ENCODE results near the gene SOBP. TPM values are rescaled to one million over a fixed set of nuclear protein-coding genes. Genes with fewer than 3 reads are reported as not detected.
A peak's percentile ranks its signal among the peaks of the same experiment; 100 is the strongest.
"Not testable (repeated sequence)": the region's sequence is repeated elsewhere in the genome, so short reads cannot be mapped to it uniquely, and the experiment has no call there.

Gene SOBP
- polyA plus RNA-seq, 1 donor (not counting 4 experiments of a cell fraction or from before 2014, with no cell fraction given) = not detected

- Histone ChIP-seq H2AFZ (ENCODE audit: control insufficient read depth, low read length) (no peak overlapping the region), H3K9me3 (ENCODE audit: control insufficient read depth, low read depth, low read length) (no peaks in the 10 kb centered on the region), H3K9ac (ENCODE audit: control insufficient read depth, extremely low read depth, insufficient read depth, low read length) (no peak overlapping the region)
Measured at GRCh38 chr6:107470364-107470763, 19.6 kb upstream of the SOBP start.

DNA sequence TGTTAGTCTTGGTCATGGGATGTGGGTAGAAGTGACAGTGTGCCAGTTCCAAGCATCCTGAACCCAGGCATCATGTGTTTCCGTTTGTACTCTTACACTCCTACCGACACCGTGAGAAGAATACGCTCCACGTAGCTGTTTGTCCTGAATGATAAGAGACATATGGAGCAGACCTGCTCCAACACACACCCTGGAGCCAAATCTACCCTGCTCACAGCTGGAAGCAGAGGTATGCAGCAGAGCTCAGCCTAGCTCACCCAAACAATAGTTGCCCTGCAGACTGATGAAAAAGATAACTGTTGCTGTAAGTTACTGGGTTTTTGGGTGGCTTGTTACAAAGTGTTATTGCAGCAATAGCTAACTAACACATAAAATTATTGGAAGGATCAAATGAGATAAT is 16.3 kb upstream of the SOBP start:
- H3K4me1 ChIP-seq (ENCODE audit: control insufficient read depth, extremely low read depth, insufficient read depth, low read length) = no peaks in the 10 kb centered on the region
- no peak overlapping the region for H2AFZ ChIP-seq (ENCODE audit: control insufficient read depth, low read length)
- no peak for TF ChIP-seq EZH2 (IDR thresholded peaks at IDR 0.05; ENCODE audit: low read length)
- TF ChIP-seq, protein P1, sequence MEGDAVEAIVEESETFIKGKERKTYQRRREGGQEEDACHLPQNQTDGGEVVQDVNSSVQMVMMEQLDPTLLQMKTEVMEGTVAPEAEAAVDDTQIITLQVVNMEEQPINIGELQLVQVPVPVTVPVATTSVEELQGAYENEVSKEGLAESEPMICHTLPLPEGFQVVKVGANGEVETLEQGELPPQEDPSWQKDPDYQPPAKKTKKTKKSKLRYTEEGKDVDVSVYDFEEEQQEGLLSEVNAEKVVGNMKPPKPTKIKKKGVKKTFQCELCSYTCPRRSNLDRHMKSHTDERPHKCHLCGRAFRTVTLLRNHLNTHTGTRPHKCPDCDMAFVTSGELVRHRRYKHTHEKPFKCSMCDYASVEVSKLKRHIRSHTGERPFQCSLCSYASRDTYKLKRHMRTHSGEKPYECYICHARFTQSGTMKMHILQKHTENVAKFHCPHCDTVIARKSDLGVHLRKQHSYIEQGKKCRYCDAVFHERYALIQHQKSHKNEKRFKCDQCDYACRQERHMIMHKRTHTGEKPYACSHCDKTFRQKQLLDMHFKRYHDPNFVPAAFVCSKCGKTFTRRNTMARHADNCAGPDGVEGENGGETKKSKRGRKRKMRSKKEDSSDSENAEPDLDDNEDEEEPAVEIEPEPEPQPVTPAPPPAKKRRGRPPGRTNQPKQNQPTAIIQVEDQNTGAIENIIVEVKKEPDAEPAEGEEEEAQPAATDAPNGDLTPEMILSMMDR (optimal IDR thresholded peaks at IDR 0.05 in 1 of 3, IDR thresholded peaks at IDR 0.05 in 1 of 3, conservative IDR thresholded peaks at IDR 0.05 in 1 of 3; ENCODE audit: extremely low read depth in 1 of 3, insufficient read depth in 2 of 3, low read length in 3 of 3) = no peak
- H3K9me3 ChIP-seq (ENCODE audit: control insufficient read depth, low read depth, low read length) = no peaks in the 10 kb centered on the region
- H3K4me2 ChIP-seq (ENCODE audit: control insufficient read depth, extremely low read depth, insufficient read depth, low read depth, low read length) = no peak overlapping the region
- H3K9me1 ChIP-seq (ENCODE audit: control insufficient read depth, extremely low read depth, insufficient read depth, low read length) = no peaks in the 10 kb centered on the region
- no peak overlapping the region for H3K27ac ChIP-seq (ENCODE audit: control insufficient read depth, insufficient read depth, low read length)
- H3K36me3 ChIP-seq (ENCODE audit: control insufficient read depth in 2 of 2, extremely low read depth in 1 of 2, insufficient read depth in 2 of 2, low read length in 2 of 2) = no peaks in the 10 kb centered on the region
- dilution Hi-C loops (cut with MboI; ENCODE audit: extremely low pct_ligation_motif_present, low sequenced_read_pairs) = no loop called here
- no peaks in the 10 kb centered on the region for H3K79me2 ChIP-seq (ENCODE audit: control insufficient read depth, insufficient read depth, low read length)
- no peak overlapping the region for H3K4me3 ChIP-seq (ENCODE audit: control insufficient read depth in 2 of 3, extremely low read depth in 1 of 3, insufficient read depth in 2 of 3, low read depth in 1 of 3, low read length in 3 of 3)
- FAIRE-seq (no peak), DNase-seq (ENCODE audit: low read depth, low spot score) (no peak)
- H3K9ac ChIP-seq (ENCODE audit: control insufficient read depth, extremely low read depth, insufficient read depth, low read length) = no peak overlapping the region
- H3K27me3 ChIP-seq (ENCODE audit: control insufficient read depth, extremely low read depth, insufficient read depth, low read length) = peaks cover under 1% of the 10 kb centered on the region
- H4K20me1 ChIP-seq (ENCODE audit: control insufficient read depth, extremely low read depth, insufficient read depth, low read length) = no peaks in the 10 kb centered on the region

More at GRCh38 chr6:107470364-107470763, 19.6 kb upstream of the SOBP start:
- DNase-seq (ENCODE audit: low read depth, low spot score) = no peak
- no peaks in the 10 kb centered on the region for H3K36me3 ChIP-seq (ENCODE audit: control insufficient read depth in 2 of 2, extremely low read depth in 1 of 2, insufficient read depth in 2 of 2, low read length in 2 of 2)
- no peak overlapping the region for H3K27ac ChIP-seq (ENCODE audit: control insufficient read depth, insufficient read depth, low read length)
- no peak overlapping the region for H3K4me3 ChIP-seq (ENCODE audit: control insufficient read depth in 2 of 3, extremely low read depth in 1 of 3, insufficient read depth in 2 of 3, low read depth in 1 of 3, low read length in 3 of 3)
- no peaks in the 10 kb centered on the region for H3K9me1 ChIP-seq (ENCODE audit: control insufficient read depth, extremely low read depth, insufficient read depth, low read length)
- TF ChIP-seq EZH2 (IDR thresholded peaks at IDR 0.05; ENCODE audit: low read length) = no peak
- TF ChIP-seq, protein P1 (optimal IDR thresholded peaks at IDR 0.05 in 1 of 3, IDR thresholded peaks at IDR 0.05 in 1 of 3, conservative IDR thresholded peaks at IDR 0.05 in 1 of 3; ENCODE audit: extremely low read depth in 1 of 3, insufficient read depth in 2 of 3, low read length in 3 of 3) = no peak
- no peaks in the 10 kb centered on the region for H3K79me2 ChIP-seq (ENCODE audit: control insufficient read depth, insufficient read depth, low read length)
- no peaks in the 10 kb centered on the region for H3K27me3 ChIP-seq (ENCODE audit: control insufficient read depth, extremely low read depth, insufficient read depth, low read length)
- no peak for FAIRE-seq
- dilution Hi-C loops (cut with MboI; ENCODE audit: extremely low pct_ligation_motif_present, low sequenced_read_pairs) = no loop called here
- H3K4me2 ChIP-seq (ENCODE audit: control insufficient read depth, extremely low read depth, insufficient read depth, low read depth, low read length) = no peak overlapping the region
- H3K4me1 ChIP-seq (ENCODE audit: control insufficient read depth, extremely low read depth, insufficient read depth, low read length) = no peaks in the 10 kb centered on the region
- no peaks in the 10 kb centered on the region for H4K20me1 ChIP-seq (ENCODE audit: control insufficient read depth, extremely low read depth, insufficient read depth, low read length)

DNA sequence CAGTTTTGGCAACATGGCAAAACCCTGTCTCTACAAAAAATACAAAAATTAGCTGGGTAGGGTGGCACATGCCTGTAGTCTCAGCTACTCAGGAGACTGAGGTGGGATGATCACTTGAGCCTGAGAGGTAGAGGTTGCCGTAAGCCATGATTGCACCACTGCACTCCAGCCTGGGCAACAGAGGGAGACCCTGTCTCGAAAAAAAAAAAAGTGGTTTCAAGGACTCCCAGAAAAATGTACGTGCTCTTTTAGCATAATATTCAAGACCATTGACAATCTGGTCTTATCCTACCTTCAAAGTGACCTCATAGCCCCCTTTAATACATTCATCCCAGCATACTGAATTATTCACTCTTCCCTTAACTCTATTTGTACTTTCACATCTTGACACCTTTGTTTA is 14.6 kb upstream of the SOBP start:
- H3K4me3 ChIP-seq (ENCODE audit: control insufficient read depth in 2 of 3, extremely low read depth in 1 of 3, insufficient read depth in 2 of 3, low read depth in 1 of 3, low read length in 3 of 3); H3K27ac ChIP-seq (ENCODE audit: control insufficient read depth, insufficient read depth, low read length); H3K9me1 ChIP-seq (ENCODE audit: control insufficient read depth, extremely low read depth, insufficient read depth, low read length); H3K4me1 ChIP-seq (ENCODE audit: control insufficient read depth, extremely low read depth, insufficient read depth, low read length); H3K9ac ChIP-seq (ENCODE audit: control insufficient read depth, extremely low read depth, insufficient read depth, low read length); H4K20me1 ChIP-seq (ENCODE audit: control insufficient read depth, extremely low read depth, insufficient read depth, low read length); H2AFZ ChIP-seq (ENCODE audit: control insufficient read depth, low read length); DNase-seq (ENCODE audit: low read depth, low spot score); H3K4me2 ChIP-seq (ENCODE audit: control insufficient read depth, extremely low read depth, insufficient read depth, low read depth, low read length); H3K36me3 ChIP-seq (ENCODE audit: control insufficient read depth in 2 of 2, extremely low read depth in 1 of 2, insufficient read depth in 2 of 2, low read length in 2 of 2); H3K9me3 ChIP-seq (ENCODE audit: control insufficient read depth, low read depth, low read length); H3K79me2 ChIP-seq (ENCODE audit: control insufficient read depth, insufficient read depth, low read length); dilution Hi-C loops (cut with MboI; ENCODE audit: extremely low pct_ligation_motif_present, low sequenced_read_pairs); H3K27me3 ChIP-seq (ENCODE audit: control insufficient read depth, extremely low read depth, insufficient read depth, low read length): not testable (repeated sequence)
- FAIRE-seq = peak; percentile 26

DNA sequence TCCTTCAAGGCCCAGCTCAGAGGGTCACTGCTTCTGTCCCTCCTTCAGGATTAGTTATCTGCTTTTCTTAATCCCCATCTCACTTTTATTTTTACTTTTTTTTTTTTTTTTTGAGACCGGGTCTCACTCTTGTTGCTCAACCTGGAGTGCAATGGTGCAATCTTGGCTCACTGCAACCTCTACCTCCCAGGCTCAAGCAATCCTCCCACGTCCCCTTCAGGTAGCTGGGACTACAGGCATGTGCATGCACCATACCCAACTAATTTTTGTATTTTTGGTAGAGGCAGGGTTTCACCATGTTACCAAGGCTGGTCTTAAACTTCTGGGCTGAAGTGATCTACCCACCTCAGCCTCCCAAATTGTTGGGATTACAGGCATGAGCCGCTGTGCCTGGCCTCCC is 14.1 kb upstream of the SOBP start:
- H2AFZ ChIP-seq (ENCODE audit: control insufficient read depth, low read length); dilution Hi-C loops (cut with MboI; ENCODE audit: extremely low pct_ligation_motif_present, low sequenced_read_pairs); H3K9ac ChIP-seq (ENCODE audit: control insufficient read depth, extremely low read depth, insufficient read depth, low read length); H3K79me2 ChIP-seq (ENCODE audit: control insufficient read depth, insufficient read depth, low read length); FAIRE-seq; H4K20me1 ChIP-seq (ENCODE audit: control insufficient read depth, extremely low read depth, insufficient read depth, low read length); H3K4me3 ChIP-seq (ENCODE audit: control insufficient read depth in 2 of 3, extremely low read depth in 1 of 3, insufficient read depth in 2 of 3, low read depth in 1 of 3, low read length in 3 of 3); H3K36me3 ChIP-seq (ENCODE audit: control insufficient read depth in 2 of 2, extremely low read depth in 1 of 2, insufficient read depth in 2 of 2, low read length in 2 of 2); H3K27ac ChIP-seq (ENCODE audit: control insufficient read depth, insufficient read depth, low read length); H3K4me2 ChIP-seq (ENCODE audit: control insufficient read depth, extremely low read depth, insufficient read depth, low read depth, low read length); H3K9me1 ChIP-seq (ENCODE audit: control insufficient read depth, extremely low read depth, insufficient read depth, low read length); DNase-seq (ENCODE audit: low read depth, low spot score); H3K9me3 ChIP-seq (ENCODE audit: control insufficient read depth, low read depth, low read length); H3K4me1 ChIP-seq (ENCODE audit: control insufficient read depth, extremely low read depth, insufficient read depth, low read length): not testable (repeated sequence)
- peaks cover 11% of the 10 kb centered on the region for H3K27me3 ChIP-seq (ENCODE audit: control insufficient read depth, extremely low read depth, insufficient read depth, low read length)
